ENCODE data around the gene TMEM167A. TPM values are rescaled to one million over a fixed set of nuclear protein-coding genes. Genes with fewer than 3 reads are reported as not detected.

The TMEM167A gene
- total RNA-seq, result 28.5 and 55.3 TPM in 2 replicates

GRCh38 chr5:83076742-83077661 lies at the start of gene TMEM167A, which contains the start of gene XRCC4:
Gene TMEM167A (minus strand): TSS chr5:83077394. CDS start chr5:83077323, 71 bp downstream.
Gene XRCC4 (plus strand): TSS chr5:83077547. CDS start chr5:83104920, 27,373 bp downstream.

Other genes starting within 250 kb of the TMEM167A start
- 5.2 and 6.3 TPM in 2 replicates for gene XRCC4, start 153 bp upstream of the TMEM167A start, total RNA-seq

Data from bladder microvascular endothelial cell (primary cell).